HPDE6-E6E7 (cell line): Measurements from ENCODE around the gene ABCA13.

Source experiments
- DNase-seq: peaks from one replicate; pipeline ENCODE4 v3.0.0; 2011; ENCODE audit warnings: missing footprints; ENCODE audit errors: extremely low spot score

ABCA13 gene

GRCh38 chr7:48515171-48515570 lies 343.9 kb downstream of the ABCA13 start:
- DNase-seq = no peak

DNA sequence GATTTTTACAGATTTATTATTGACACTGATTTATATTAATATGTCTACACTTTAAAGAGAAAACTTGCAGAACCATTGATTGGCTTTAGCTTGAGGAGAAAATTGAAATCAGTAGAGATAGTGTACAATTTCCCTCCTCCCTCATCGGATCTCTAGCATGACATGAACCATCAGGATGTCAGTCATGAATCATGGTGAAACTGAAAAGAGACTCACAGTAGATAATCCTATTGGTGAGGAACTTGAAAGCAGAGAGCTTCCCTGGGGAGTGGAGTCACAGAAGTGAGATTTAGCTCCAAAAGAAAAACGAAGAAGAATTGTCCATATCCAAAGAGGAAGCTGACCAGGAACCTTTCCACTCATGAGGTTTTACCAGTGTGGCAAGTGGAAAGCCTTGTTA lies 346.8 kb downstream of the ABCA13 start:
- no peak for DNase-seq

DNA sequence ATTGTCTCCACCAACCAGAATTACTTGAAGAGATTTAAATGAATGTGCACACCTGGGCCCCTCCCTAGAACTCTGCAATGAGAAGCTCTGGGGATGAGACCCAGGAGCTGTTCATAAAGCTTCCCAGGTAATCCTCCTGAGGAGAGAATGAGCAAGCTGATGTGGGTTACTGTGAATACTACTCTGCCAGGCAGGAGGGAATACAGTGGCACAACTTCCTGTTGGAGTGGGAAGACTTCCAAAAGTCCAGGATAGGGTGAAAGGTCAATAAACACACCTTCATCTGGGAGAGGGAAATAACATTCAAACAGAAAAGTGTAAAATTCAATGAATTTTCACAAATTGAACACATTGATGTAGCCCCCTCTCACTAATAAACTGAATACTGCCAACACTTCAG lies 351.4 kb downstream of the ABCA13 start:
- no peak for DNase-seq

GRCh38 chr7:48525736-48526732 lies 354.8 kb downstream of the ABCA13 start:
- no peak for DNase-seq

- DNase-seq = no peak
Measured at GRCh38 chr7:48528646-48529045, 357.4 kb downstream of the ABCA13 start.

DNA sequence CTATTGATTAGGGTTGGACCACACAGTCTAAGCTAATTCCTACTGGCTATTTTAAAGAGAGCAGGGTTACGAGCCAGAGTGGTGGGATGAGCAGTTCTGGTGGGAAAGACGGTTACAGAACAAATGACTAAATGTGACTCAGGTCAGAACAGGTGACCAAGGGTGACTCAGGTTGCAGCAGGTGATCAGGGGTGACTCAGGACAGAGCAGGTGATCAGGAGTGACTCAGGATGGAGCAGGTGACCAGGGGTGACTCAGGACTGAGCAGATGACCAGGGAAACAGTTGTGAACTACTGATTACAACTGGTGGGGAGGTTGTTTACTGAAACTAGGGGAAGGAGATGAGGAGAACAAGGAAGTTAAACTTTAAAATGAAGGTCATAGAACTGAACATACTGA lies 366.3 kb downstream of the ABCA13 start:
- no peak for DNase-seq

- DNase-seq = no peak
Measured at GRCh38 chr7:48540746-48541145, 369.5 kb downstream of the ABCA13 start.

GRCh38 chr7:48548667-48549066 lies 377.4 kb downstream of the ABCA13 start:
- DNase-seq = no peak

GRCh38 chr7:48551652-48552051 lies 380.4 kb downstream of the ABCA13 start:
- no peak for DNase-seq

GRCh38 chr7:48563334-48563733 lies 392.1 kb downstream of the ABCA13 start:
- DNase-seq = peak; percentile 40

DNA sequence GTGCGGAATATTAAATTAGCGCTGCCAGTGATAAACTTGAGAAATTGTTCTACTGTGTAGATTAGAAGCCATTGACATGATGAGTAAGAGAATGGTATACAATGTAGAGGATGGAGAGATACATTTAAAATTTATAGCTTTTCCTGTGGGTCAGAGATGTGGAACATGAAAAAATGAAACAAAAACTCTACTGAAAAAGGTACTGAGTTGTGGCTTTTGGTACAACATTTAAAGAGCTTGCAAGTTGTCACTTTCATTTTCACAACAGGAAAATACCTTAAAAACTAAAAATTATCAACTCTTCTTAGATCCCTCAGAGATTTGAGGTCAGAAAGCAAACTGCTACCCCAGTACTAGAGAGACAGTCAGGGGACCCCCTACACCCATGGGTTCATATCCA lies 404.3 kb downstream of the ABCA13 start:
- no peak for DNase-seq

GRCh38 chr7:48587475-48587874 lies 416.2 kb downstream of the ABCA13 start:
- DNase-seq = no peak

- no peak for DNase-seq
Measured at GRCh38 chr7:48594349-48594748, 423.1 kb downstream of the ABCA13 start.

- DNase-seq = no peak
Measured at GRCh38 chr7:48595756-48596155, 424.5 kb downstream of the ABCA13 start.

DNA sequence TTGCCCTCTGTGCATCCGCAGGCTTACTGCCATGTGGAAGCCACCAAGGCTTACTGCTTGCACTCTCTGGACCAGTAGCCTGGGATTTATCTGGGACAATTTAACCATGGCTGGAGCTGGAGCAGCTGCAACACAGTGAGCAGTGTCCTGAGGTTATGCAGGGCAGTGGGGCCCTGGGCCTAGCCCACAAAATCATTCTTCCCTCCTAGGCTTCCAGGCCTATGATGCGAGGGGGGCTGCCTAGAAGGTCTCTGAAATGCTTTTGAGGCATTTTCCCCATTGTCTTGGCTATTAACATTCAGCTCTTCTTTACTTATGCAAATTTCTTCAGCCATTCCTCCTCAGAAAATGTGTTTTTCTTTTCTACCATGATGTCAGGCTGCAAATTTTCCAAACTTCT lies 439.4 kb downstream of the ABCA13 start:
- no peak for DNase-seq

DNA sequence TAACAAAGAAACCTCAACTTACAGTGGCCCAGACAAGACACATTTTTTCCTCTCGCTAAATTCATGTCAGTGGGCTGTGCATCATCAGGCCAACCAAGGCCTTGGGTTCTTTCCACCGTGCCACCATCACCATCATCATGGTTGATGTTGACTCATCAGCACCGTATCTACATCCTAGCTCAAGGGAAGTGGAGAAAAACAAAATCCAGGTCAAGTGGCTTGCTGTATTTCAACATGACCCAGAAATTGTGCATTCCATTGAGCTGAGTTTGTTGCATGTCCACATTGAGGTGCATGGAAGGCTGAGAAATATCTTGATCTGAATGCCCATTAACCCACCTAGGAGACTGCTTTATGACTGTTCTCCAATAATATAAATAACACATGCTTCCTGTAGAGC lies 440.7 kb downstream of the ABCA13 start:
- no peak for DNase-seq

DNA sequence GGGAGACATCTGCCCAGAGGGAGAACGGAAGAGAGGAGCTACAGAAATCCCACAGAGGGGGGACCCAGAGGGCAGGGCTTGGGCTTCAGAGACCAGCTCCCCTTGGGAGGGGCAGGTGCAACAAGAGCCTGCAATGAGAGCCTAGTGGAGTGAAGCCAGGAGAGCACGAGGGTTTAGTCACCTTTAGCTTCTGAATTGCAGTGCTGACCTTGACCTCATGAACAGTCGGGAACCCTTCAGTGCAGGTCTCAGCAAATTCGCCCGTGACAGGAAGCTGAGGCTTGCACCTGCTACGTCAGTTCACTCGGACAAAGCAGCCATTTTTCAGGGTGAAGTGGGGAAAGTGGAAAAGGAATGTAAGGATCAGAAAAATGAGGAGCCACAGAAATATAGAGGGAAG lies 446.2 kb downstream of the ABCA13 start:
- DNase-seq = no peak

DNA sequence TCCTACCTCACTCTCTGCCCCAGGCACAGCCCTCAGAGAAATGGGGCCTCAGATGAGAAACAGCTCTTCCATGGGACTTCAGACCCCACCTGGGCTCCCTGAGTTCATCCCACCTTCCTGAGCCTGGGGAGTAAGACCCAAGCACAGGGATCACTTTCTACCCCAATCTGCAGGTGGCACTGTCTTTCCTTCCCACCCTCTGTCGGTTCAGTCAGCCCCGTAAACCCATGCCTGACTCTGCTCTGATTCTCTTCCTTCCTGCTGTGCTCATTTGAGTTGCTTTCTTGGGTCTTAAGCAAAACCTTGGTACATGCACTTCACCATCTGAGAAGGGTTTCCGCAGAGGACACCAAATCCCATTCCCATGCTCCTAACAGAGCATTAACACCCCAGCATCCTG lies 446.7 kb downstream of the ABCA13 start:
- no peak for DNase-seq

- no peak for DNase-seq
Measured at GRCh38 chr7:48621076-48621475, 449.8 kb downstream of the ABCA13 start.

GRCh38 chr7:48627164-48627563 lies 455.9 kb downstream of the ABCA13 start:
- DNase-seq = no peak

- no peak for DNase-seq
Measured at GRCh38 chr7:48628793-48629349, 457.6 kb downstream of the ABCA13 start.

- DNase-seq = no peak
Measured at GRCh38 chr7:48634116-48634632, 462.9 kb downstream of the ABCA13 start.

DNA sequence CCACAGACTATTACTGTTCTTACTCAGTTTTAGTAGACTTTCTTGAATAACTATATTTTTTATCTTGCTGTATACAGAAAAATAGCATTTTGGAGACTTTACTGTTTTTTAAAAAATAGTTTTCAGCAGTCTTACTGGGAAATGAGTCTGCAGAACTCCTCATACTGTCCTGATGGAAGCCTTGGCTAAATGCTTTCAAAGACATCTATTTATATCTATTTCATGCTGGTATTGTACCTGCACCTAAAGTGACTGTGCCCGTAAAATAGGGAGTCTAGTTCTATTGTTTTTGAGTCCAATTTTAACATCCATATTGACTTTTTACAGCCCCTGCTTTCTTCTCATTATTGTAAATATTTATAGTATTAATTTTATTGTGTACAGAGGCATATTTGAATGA lies 464.5 kb downstream of the ABCA13 start:
- no peak for DNase-seq
